GM19025 (cell line): ENCODE data around the gene PTPRM.

Source experiments
- ATAC-seq: cut with Tn5 transposase; IDR thresholded peaks from one replicate; pipeline ENCODE4 v1.9.1; 2021; ENCODE audit warnings: mild to moderate bottlenecking, low read depth, moderate library complexity; ENCODE audit not compliant: unreplicated experiment

Gene PTPRM

DNA sequence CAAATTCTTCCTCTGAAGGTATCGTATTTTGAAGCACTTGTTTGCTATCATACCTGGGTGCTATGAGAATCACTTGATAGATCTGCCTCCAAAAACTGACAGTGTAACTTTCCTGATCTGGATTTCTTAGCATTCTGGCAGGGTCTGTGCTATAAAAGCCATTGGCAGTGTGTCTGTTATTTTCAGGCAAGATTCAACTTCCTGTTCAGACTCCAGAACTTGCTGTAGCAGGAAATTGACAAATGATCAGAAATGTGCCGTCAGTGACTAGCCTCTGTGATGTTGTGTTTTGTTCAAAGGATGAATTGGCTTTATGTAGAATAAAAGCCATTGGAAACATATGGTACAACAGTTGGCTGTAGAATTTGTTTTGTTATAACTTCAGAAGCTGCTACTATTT lies 273.3 kb downstream of the PTPRM start:
- ATAC-seq = no peak

DNA sequence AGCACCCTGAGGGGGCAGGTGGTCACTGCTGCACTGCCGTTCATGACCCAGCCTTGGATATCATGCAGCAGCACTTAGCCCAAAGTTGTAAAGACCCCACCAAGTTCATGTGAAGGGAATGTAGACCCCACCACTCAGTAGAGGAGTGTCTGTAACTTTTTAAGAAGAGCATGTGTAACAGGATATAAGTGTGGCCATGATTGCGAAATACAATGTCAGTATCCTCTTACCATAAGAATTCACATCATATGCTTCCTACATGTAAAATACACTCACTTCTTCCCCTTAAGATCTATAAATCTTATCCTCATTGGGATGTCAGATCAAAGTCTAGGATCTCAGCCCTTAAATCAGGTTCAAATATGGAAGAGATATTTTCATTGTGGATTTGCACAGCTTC lies 276.9 kb downstream of the PTPRM start:
- no peak for ATAC-seq

DNA sequence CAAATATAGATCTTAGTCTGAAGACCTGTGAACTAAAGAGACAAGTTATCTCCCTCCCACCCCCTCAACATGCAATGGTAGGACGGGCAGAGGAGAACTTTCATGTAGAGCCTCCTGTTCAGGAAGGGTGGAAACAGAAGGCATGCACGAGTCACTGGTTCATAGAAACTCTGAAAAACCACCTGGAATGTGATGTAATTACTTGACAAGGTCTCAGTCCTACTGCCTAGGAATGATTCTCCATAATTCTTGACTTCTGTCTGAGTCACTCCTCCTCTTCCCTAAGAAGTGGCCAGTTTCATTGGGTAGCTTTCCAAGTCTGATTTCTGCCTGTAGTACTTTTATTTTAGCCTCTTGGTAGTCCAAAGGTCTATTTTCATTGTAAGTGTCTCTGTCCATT lies 277.3 kb downstream of the PTPRM start:
- no peak for ATAC-seq

DNA sequence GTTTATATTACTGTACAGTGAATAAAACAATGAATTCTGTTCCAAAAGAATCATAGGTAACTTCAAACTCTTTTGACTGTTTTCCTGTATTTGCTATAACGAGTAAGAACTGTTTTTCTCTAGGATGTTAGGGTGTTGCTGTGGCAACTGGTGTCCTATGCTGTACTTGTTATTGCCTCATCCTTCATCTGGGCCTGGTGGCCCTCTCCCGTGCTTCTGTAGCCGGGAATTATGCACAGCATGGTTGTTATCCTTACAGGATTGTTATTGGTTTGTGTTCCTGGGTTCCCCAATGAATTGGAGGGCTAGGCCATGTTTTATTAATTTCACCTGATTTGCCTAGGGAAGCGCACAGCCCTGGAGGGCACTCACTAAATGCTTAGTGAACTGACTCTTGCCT lies 279.2 kb downstream of the PTPRM start:
- no peak for ATAC-seq

DNA sequence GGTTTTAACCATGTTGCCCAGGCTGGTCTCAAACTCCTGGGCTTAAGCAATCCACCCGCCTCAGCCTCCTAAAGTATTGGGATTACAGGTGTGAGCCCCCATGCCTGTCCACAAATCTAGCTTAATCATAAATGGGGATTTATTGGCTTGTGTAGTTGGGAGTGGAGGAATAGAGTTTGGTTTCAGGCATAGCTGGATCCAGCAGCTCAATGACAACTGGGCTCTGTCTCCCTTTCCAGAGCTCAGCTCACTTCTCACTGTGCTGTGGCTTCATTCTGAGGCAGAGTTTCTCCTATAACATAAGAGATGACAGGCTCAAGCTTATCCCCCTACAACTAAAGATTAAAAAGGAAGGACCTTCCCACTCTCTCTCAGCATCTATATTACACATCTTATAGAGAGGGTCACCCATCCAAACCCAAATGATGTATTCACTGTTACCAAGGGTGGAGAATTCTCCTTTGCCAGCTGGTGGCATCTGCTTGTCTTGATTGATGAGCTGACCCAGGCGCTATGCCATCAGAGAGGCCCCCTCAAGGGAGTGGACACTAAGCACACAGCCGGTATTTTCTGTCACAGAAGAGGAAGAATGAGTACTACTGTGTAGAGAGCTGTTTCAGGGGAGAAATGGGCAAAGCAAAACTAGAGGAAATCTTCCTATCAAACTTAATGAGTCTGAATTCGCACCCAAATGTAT lies 280.4 kb downstream of the PTPRM start:
- ATAC-seq = no peak

DNA sequence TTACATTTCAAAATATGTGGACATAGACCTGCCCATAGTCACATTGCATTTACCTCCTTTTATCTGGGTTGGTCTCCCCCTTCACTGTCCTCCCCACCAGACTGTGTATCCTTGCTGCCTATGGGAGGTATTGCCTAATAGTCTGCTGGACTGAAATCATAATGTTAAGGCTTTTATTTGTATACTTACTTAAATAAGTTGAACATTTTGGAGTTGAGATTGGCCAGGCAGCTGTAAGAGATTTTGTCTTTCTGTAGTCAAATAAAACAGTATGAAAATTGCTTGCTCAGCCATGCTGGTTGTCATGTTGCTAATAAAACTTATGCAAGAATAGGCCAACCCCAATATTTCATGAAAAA lies 280.9 kb downstream of the PTPRM start:
- no peak for ATAC-seq

DNA sequence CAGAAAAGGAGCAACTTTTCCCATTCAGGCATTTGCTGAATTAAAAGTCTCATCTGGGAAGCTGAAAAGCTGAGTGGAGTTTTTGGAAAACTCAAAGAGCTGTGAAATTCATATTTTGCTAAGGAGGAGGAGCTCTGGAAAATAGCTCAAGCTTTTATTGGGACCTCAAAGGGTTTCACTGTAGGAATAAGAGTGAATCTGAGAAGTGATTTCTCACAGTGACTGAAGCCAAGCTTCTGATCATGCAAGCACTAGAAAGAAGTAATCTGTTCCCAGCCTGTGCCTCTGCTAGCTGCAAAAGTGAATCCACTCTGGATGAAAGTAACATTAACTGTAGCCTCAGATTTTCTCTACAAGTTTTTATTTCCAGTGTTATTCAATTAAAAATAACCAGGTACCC lies 283.3 kb downstream of the PTPRM start:
- no peak for ATAC-seq

DNA sequence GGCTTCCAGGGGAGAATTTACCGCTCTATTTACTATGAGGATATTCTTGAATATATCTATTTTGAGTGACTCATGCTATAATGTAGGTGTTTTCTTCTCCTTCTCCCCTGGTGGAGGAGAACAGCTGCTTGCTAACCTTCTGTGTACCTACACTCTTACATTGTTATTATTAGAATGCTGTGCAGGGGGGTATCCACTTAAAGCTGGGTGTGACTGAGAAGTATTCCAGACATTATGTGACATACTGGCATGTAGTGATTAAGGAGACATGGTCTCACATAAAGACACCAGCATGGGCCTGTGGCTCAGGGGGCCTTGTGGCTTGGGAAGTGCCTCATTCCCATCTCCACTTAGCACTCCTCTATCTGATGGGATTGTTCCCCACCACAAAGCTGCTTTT lies 287.9 kb downstream of the PTPRM start:
- ATAC-seq = no peak

DNA sequence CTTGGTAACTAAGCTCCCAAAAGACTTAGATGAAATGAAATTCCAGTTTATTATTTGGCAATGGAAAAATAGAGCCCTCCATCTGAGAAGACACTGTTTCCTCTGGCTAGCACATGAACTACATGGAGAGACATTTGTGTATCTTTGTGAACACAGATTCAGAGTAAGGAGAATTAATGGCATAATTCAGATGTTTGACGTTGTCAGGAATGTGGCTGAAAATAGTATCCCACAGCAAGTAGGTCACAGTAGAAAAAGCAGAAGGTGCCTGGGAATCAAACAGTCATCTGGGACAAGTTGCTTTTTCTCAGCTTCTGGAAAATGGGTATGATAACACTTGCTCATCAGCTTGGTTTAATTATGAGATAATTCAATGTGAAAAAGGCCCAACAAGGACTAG lies 288.6 kb downstream of the PTPRM start:
- ATAC-seq = no peak

DNA sequence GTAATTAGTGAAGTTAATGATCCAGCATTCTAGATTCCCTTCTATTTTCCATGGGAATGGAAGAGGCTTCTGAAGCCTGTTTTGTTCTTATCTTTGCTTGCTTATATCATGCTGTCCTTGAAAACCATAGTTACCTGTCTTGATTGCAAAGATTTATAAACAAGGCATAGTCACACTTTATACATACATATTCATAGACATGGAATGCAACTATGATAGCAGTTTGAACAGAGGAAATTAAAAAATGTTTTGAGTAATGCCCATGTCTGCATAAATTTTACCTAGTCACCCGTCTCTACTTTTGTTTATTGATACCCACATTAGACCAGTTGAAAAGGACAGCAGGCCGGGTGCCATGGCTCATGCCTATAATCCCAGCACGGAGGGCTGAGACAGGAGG lies 289.0 kb downstream of the PTPRM start:
- ATAC-seq = no peak

DNA sequence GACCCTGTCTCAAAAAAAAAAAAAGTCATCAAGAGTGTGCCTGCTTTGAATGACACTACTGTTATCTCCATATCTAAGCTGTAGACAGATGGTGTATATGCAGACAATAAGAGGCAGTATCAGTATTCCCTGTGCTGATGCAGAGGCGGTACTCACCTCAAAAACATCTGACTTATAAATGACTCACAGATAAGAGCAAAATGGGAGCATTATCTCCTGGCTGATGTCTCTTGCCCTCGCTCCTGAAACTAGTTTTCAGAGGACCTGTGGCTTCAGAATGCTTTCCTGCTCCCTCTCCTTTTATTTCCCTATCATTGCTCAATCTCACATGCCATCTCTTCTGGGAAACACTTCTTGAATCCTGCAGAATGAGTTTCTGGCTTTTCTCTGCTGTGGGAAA lies 289.6 kb downstream of the PTPRM start:
- ATAC-seq = no peak

DNA sequence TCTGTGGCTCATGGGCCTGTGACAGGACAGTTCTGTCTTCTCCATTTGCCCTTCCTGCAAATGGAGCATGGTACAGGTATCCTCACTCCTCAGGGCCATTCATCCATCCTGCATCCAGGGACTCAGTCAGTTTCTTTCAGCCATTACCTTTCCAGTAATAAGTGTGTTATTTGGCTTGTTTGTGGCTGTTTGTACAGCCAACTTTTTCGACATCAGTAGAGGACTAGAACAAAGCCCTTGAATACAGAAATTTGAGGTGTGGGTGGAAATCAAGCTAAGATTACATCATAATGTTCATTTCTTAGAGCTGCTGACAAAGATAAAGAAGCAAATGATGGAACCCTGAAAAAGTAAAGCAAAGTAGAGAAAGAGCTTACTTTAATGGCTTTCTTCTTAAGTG lies 290.4 kb downstream of the PTPRM start:
- ATAC-seq = no peak

DNA sequence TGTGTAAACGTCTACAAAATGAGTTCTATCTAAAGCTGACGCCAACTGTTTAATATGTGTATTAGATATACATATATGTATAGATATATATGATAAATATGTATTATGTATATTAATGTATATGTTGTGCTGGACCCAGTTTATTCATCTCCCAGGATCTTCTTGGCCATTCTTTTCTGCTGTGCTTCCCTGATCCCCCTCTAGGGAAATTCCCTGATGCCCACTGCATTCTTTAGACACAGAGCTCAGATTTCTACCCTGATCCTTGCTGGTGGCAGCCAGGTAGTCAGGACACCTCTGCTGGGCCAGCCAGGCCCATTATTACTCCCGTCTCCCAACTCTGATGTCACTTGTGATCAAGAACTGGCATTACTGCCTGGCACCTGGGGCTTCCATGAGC lies 292.0 kb downstream of the PTPRM start:
- ATAC-seq = no peak

DNA sequence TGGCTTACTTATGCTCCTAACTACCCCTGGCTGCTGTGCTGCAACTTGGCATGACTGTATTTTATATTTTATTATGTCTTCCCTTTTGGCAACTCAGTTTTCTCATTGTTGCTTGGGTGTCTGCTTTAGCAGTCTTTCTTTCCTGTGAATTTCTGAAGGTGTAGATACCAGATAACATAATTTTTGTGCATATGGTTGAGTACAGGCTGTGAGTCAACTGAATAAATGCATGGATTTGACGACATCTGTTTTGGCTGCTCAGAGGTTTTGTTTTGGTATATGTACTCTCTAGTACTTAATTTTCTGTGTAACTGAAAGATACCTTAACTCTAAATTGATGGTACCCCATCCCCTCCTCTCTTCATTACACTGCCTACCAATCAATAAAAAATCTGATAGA lies 303.1 kb downstream of the PTPRM start:
- no peak for ATAC-seq

DNA sequence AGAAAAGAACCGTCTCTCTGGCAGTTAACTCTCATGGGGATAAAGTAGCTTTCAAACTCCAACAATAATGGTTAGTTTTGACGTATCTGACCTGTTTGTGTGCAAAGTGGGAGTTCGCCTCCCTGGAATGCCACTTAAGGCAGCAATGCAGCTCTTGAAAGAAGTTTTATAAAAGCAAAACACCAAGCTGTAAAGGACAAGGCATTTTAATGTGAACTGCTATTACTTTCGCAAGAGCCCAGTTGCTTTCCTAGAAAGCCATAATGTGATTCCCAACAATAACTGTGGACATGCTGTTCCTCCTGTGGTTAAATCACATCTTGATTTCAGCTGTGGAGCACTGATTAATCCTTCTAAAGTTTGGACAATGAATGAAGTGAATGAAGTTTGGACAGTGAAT lies 303.7 kb downstream of the PTPRM start:
- no peak for ATAC-seq

DNA sequence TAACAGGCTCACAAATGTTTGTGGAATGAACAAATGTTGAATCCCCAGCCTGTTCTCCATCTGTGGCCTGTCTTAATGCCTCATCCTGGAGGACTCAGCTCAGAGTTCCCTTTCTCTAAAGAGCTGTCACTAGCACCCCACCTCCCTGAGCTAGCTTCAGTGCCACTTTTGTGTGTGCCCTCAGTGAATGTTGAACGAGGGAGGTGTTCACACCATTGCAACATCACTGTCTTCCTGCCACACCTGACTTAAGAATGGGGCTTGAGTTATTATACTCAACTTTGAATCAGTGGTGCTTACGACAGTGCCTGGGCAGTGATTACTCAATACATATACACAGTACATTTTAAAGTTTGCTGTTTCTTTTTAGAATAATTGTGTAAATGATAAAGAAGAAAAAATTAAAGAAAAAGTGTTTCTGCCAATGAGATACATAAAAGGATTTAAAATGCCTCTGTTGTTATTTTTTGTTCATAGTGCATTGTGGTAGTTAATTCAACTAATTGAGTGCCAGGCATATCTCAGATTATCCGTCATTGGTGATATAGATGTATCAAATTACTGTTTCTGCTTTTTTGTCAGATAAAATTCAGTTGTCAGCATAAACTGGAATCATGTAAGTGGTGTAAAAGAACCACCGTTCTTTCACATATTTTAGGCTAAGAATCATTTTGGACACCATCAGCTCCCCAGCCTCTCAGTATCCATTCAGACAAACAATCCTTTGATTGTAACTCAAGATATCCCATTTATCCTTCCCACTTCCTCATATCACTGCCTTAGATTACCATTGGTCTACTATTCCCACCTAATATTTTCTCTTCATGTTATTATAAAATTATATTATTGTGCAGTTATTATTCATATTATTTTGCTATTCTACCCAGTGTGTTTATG lies 304.7 kb downstream of the PTPRM start:
- ATAC-seq = no peak

DNA sequence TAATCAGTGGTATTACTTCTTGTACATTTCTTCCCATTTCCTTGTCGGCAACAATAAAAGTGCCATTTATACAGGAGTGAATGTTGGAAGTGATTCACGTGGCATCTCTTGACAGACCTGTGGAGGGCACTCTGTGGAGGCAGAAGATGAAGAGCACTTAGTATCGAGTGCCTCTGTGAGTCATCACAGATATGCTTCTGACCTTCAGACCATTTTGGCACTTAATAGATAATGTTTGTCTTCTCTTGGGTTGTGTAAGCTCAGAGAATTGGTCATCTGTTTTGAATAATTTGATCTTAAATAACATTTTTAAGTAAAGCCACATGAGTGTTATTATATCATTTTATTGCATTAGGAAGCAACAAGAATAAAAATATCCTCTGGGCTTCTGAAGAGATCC lies 305.5 kb downstream of the PTPRM start:
- no peak for ATAC-seq

DNA sequence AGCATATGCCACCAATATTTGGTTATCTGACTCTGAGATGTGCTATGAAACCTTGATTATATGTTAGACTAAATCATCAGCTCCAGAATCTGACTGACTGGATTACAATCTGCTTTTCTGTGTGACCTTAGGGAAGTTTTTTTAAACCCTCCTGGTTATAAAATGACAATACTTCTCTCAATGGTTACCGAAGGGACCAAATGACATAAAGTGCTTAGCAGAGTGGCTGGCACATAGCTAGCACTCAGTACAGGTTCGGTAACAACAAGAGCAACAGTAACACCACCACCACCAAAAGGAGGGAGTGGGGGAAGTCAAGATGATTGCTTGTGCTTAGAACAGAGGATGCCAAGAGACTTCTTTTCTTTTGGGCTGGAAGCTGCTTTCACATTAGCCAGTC lies 306.2 kb downstream of the PTPRM start:
- ATAC-seq = no peak

DNA sequence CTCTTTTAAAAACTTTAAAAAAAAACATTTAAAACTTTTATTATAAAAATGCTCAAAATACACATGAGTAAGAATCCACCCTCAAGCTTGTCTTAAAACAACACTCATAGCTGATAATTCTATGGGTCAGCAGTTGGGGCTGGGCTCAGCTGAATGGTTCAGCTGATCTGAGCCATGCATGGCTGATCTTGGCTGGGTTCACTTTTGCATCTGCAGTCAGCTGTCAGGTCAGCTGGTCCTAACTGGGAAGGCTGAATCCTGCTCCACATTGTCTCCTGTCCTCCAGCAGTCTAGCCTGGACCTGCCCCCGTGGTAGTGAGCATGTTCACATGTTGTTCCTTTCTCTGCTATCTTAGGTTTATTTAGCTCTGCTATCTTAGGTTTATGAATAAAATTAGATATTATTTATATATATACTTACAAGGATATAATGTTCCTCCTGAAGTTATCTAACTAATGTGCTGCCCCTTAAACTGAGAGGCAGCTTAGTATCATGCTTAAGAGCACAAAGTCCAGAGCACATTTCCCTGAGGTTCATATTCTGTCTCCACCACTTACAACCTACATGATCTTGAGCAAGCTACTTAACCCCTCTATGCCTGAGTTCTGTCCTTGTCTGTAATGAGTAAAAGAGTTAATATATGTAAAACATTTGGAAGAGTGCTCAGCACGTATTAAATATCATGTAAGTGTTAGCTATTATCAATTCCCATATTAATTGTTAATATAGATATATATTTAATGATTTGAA lies 309.4 kb downstream of the PTPRM start:
- ATAC-seq = no peak

DNA sequence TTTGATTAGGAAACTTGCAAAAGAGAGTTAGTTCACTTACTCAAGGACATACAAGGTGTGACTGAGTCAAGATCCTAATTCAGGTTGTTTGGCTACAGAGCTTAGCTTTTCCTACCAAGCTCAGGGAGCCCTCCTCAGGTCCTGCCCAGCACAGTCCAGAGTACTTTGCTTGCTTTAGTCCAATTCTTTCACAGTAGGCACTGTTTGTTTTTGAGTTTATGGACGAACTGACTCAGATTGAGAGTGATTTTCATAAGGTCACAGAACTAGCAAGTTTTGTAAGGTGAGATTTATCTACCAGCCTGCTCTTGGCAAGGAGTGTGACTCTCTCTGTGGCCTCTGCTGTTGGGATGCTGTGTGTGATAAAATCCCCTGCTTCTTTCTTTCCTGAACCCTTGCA lies 310.5 kb downstream of the PTPRM start:
- ATAC-seq = no peak
